Esophagus squamous epithelium (tissue), 4 donors: ENCODE measurements around the gene AMFR.

Experiments
- CTCF ChIP-seq, 6 experiments: fragments of 450-650 bp in 4 of 6; fragments of 200-600 bp in 2 of 6; sonication (generic) in 2 of 6; IDR thresholded peaks; one replicate each; pipeline ENCODE4 v1.5.1; 2016 to 2019; ENCODE audit warnings: antibody characterized with exemption in 6 of 6, mild to moderate bottlenecking in 4 of 6, moderate library complexity in 4 of 6
- POLR2A ChIP-seq, 4 donors: fragments of 450-650 bp; IDR thresholded peaks; one replicate each; pipeline ENCODE4 v1.6.1; 2017; ENCODE audit warnings: antibody characterized with exemption in 4 of 4, mild to moderate bottlenecking in 4 of 4, moderate library complexity in 3 of 4

DNA sequence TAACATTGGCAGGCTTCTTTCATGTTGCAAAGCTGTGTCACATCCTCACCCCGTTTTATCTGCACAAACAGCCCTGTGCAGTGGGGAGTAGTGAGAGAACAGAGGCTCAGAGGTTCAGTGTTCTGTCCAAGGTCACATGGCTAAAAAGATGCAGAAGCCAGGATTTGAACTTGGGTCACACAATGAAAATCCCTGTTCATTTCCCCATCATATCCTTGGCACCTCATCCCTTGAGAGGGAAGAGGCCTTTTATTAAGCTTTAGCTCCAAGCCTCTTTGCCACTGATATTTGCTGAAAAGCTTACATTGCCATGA is 106.6 kb downstream of the AMFR start:
- TF ChIP-seq CTCF (IDR thresholded peaks at IDR 0.05) (no peak), POLR2A (IDR thresholded peaks at IDR 0.05) (no peak)
